Upper lobe of right lung (tissue), 1 donor: ENCODE data around the gene EED. TPM values are rescaled to one million over a fixed set of nuclear protein-coding genes. Genes with fewer than 3 reads are reported as not detected.

ENCODE experiments used
- ATAC-seq: fragments of 200-7000 bp; cut with Tn5 transposase; one replicate; pipeline ENCODE4 v1.9.1; 2020; ENCODE audit warnings: mild to moderate bottlenecking, moderate library complexity
- DNase-seq: peaks from one replicate; pipeline ENCODE4 v3.0.0-alpha.2; 2020
- H3K27ac ChIP-seq: fragments of 200-600 bp; one replicate; pipeline ENCODE4 v1.8.0; 2022
- H3K27me3 ChIP-seq: fragments of 200-600 bp; one replicate; pipeline ENCODE4 v1.8.0; 2022; ENCODE audit warnings: mild to moderate bottlenecking
- H3K36me3 ChIP-seq: fragments of 200-600 bp; one replicate; pipeline ENCODE4 v1.8.0; 2022
- H3K4me1 ChIP-seq: fragments of 200-600 bp; one replicate; pipeline ENCODE4 v1.8.0; 2022
- H3K4me3 ChIP-seq: fragments of 200-600 bp; one replicate; pipeline ENCODE4 v1.8.0; 2022; ENCODE audit warnings: mild to moderate bottlenecking
- H3K9me3 ChIP-seq: fragments of 200-600 bp; one replicate; pipeline ENCODE4 v1.8.0; 2022
- intact Hi-C: fragments of 100-400 bp; cut with DNase I; formaldehyde crosslinking; loops from one replicate; pipeline ENCODE4 v1.11.0; 2022
- total RNA-seq: library from RNA; stranded (reverse); fragmentation: NEBNext Ultra II Directional; extraction: Animal tissue kit (Norgen Biotek cat#: 25700); gene quantifications from one replicate; pipeline ENCODE4 v1.2.1, GENCODE V29; 2021
- TF ChIP-seq, protein P1 (sequence below): fragments of 200-600 bp; IDR thresholded peaks from one replicate; pipeline ENCODE4 v1.8.0; 2022; ENCODE audit warnings: antibody characterized with exemption
- donor health status: DM: no; HTN: yes; CAD: no; lungs with severe emphysema.

Gene EED
- total RNA-seq, 1 donor from 2014 or later: 21.3 TPM

DNA sequence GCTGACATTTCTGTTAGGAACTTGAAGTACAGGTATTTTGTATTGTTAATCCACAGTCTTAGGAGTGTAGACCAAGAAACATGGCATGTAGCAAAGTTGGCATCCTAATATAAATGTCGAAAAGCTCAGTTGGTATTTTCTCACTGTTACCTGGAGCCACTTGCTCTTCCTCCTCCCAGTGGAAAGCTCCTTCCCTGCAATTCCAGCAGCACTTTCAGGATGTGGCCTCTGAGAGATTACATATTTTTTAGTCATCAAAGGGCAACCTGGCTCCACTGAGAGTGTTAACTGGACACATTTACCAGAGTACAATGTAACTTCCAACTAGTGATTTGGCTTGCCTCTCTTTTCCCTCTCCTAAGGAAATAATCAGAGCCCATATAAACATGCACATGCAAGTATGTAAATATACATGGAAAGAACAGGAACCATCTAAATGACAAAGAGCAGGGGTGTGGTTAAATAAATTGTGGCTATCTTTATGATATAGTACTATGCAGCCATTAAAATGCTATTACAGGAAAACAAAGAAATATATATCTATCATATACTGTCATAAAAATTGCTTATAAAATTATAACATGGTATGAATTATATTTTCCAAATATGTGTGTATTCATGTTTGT lies 14.3 kb upstream of the EED start:
- Histone ChIP-seq H3K27ac (no peak overlapping the region), H3K4me1 (no peaks in the 10 kb centered on the region), H3K4me3 (no peak overlapping the region), H3K9me3 (no peaks in the 10 kb centered on the region), H3K27me3 (no peaks in the 10 kb centered on the region), H3K36me3 (no peaks in the 10 kb centered on the region)
- DNase-seq: no peak
- intact Hi-C loops: no loop called here
- TF ChIP-seq, protein P1, sequence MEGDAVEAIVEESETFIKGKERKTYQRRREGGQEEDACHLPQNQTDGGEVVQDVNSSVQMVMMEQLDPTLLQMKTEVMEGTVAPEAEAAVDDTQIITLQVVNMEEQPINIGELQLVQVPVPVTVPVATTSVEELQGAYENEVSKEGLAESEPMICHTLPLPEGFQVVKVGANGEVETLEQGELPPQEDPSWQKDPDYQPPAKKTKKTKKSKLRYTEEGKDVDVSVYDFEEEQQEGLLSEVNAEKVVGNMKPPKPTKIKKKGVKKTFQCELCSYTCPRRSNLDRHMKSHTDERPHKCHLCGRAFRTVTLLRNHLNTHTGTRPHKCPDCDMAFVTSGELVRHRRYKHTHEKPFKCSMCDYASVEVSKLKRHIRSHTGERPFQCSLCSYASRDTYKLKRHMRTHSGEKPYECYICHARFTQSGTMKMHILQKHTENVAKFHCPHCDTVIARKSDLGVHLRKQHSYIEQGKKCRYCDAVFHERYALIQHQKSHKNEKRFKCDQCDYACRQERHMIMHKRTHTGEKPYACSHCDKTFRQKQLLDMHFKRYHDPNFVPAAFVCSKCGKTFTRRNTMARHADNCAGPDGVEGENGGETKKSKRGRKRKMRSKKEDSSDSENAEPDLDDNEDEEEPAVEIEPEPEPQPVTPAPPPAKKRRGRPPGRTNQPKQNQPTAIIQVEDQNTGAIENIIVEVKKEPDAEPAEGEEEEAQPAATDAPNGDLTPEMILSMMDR: no peak
- ATAC-seq: no peak

DNA sequence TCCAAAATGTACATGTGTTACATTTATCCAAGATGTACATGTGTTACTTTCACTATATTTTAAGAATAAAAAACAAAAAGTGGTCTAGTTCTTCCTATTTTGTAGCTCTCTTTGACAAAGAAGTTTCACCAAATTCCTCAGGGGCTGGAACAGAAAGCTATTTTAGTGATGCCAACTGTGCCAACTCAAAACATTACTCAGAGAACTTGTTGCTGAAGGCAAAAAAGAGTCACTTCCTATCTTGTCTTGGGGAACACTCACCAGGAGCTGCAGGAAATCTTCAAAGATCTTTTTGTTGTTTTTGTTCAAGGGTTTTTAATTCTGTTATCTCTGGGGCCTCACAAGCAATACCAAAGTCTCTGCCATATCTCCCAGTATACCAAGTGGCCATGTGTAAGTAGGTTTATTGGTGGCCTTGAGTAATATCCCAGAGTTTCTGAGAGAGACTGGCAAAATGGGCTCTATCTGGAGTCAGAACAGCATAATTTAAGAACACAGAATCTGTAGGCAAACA lies 13.6 kb upstream of the EED start:
- no peak overlapping the region for H3K27ac ChIP-seq

DNA sequence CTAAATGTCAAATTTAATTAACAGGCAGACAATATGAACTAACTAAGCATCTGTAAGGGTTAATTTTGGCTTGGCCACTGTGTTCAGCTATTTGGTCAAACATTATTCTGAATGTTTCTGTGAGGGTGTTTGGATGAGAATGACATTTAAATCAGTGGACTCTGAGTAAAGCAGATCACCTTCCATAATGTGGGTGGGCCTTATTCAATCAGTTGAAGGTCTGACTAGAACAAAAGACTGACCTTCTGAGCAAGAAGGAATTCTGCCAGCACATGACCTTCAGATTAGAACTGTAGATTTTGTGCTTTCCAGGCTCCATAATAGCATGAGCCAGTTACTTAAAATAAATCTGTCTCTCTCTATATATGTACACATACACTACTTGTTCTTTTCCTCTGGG lies 12.0 kb upstream of the EED start:
- H3K9me3 ChIP-seq: no peaks in the 10 kb centered on the region
- no peak overlapping the region for H3K4me3 ChIP-seq
- ATAC-seq (no peak), DNase-seq (no peak)
- no peaks in the 10 kb centered on the region for H3K27me3 ChIP-seq
- H3K27ac ChIP-seq: no peak overlapping the region
- no peaks in the 10 kb centered on the region for H3K4me1 ChIP-seq
- no peaks in the 10 kb centered on the region for H3K36me3 ChIP-seq
- TF ChIP-seq, protein P1: no peak
- intact Hi-C loops: no loop called here

More for the DNA sequence above, 13.6 kb upstream of the EED start:
- TF ChIP-seq, protein P1: no peak
- Histone ChIP-seq H3K4me1 (no peaks in the 10 kb centered on the region), H3K36me3 (no peaks in the 10 kb centered on the region), H3K27me3 (no peaks in the 10 kb centered on the region), H3K4me3 (no peak overlapping the region), H3K9me3 (no peaks in the 10 kb centered on the region)
- intact Hi-C loops: no loop called here
- DNase-seq (no peak), ATAC-seq (no peak)

DNA sequence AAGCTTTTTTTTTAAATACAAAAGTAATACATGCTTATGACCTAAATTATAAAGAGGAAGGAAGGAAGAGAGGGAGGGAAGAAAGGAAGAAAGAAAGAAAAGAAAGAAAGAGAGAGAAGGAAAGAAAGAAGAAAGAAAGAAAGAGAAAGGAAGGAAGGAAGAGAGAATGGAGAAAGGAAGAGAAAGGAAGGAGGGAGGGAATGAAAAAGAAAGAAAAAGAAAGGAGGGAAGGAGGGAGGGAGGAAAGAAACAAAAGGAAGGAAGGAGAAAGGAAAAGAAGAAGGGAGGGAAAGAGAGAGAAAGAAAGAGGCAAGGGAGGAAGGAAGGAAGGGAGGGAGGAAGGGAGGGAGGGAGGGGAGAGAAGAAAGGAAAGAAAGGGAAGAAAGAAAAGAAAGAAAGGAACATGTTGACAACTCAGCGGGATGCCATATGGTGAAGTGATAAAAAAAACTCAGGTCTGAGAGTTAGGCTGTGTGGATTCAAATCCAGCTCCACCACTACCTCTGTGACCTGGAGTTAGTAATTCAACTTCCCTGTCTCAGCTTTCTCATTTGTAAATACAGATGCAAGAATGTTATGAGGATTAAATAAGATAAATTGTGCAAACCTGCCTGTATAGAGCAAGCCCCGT lies 9.6 kb upstream of the EED start:
- peaks cover 5% of the 10 kb centered on the region for H3K27me3 ChIP-seq
- intact Hi-C loops: no loop called here

DNA sequence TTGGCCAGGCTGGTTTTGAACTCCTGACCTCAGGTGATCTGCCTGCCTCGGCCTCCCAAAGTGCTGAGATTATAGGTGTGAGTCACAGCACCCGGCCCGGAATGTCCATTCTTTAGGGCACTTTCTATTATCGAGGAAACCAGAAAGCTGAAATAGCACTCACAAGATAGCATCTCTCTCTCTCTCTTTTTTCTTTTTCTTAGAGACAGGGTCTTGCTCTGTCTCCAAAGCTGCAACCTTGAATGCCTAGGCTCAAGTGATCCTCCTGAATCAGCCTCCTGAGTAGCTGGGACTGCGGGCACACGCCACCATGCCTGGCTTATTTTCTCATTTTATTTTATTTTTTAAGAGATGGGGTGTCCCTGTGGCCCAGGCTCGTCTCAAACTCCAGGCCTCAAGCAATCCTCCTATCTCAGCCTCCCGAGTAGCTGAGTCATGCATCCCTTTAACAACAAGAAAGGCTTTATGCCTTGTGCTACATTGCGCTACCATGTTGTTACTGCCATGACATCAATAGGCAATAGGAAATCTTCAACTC lies 7.2 kb upstream of the EED start:
- H3K4me1 ChIP-seq: no peaks in the 10 kb centered on the region
- DNase-seq (no peak), ATAC-seq (no peak)
- intact Hi-C loops: no loop called here
- H3K9me3 ChIP-seq: no peaks in the 10 kb centered on the region
- H3K27ac ChIP-seq: no peak overlapping the region
- no peak overlapping the region for H3K4me3 ChIP-seq
- TF ChIP-seq, protein P1: no peak
- peaks cover 5% of the 10 kb centered on the region for H3K27me3 ChIP-seq
- H3K36me3 ChIP-seq: no peaks in the 10 kb centered on the region

More for the DNA sequence above, 9.6 kb upstream of the EED start:
- Histone ChIP-seq H3K4me1 (no peaks in the 10 kb centered on the region), H3K4me3 (no peak overlapping the region), H3K36me3 (no peaks in the 10 kb centered on the region), H3K27ac (no peak overlapping the region), H3K9me3 (no peaks in the 10 kb centered on the region)
- DNase-seq: no peak
- TF ChIP-seq, protein P1: no peak
- ATAC-seq: no peak
